ENCODE data around the gene RAB4A. TPM values are rescaled to one million over a fixed set of nuclear protein-coding genes. Genes with fewer than 3 reads are reported as not detected.

RAB4A gene
- total RNA-seq, 2 donors from 2014 or later = 12.5 to 69.0 TPM

- no peaks in the 10 kb centered on the region for H3K27me3 ChIP-seq
- DNase-seq (peak in 1 of 4 donors; percentile 15), ATAC-seq (no peak)
- 60 to 76% methylated on average over 3 of the region's 3 CpGs for WGBS, 2 donors
- no peak overlapping the region for H3K27ac ChIP-seq
- TF ChIP-seq POLR2A (IDR thresholded peaks at IDR 0.05) (no peak), CTCF (IDR thresholded peaks at IDR 0.05) (no peak)
- H3K9me3 ChIP-seq = no peaks in the 10 kb centered on the region
- H3K4me3 ChIP-seq = no peak overlapping the region
- intact Hi-C loops (cut with DNase I) = no loop called here
- H3K4me1 ChIP-seq = peaks cover 9% of the 10 kb centered on the region
- no peaks in the 10 kb centered on the region for H3K36me3 ChIP-seq (replicated peaks in 1 of 2; ENCODE audit: insufficient read depth in 1 of 2, low read depth in 2 of 2)
These were observed 76.6 kb downstream of the RAB4A start for GRCh38 chr1:229347528-229347927.

GRCh38 chr1:229349463-229350385 lies 78.8 kb downstream of the RAB4A start:
- H3K27me3 ChIP-seq = no peaks in the 10 kb centered on the region
- no peak for TF ChIP-seq POLR2A (IDR thresholded peaks at IDR 0.05)
- no peak for TF ChIP-seq CTCF (IDR thresholded peaks at IDR 0.05)
- intact Hi-C loops (cut with DNase I) = no loop called here
- H3K27ac ChIP-seq = no peak overlapping the region
- H3K9me3 ChIP-seq = no peaks in the 10 kb centered on the region
- no peaks in the 10 kb centered on the region for H3K36me3 ChIP-seq (replicated peaks in 1 of 2; ENCODE audit: insufficient read depth in 1 of 2, low read depth in 2 of 2)
- no peaks in the 10 kb centered on the region for H3K4me1 ChIP-seq
- WGBS, 2 donors = 60 to 70% methylated on average over 8 of the region's 8 CpGs
- ATAC-seq (no peak), DNase-seq (no peak)
- no peak overlapping the region for H3K4me3 ChIP-seq

GRCh38 chr1:229352975-229353374 lies 82.1 kb downstream of the RAB4A start:
- no peak for TF ChIP-seq CTCF (IDR thresholded peaks at IDR 0.05)
- TF ChIP-seq POLR2A (IDR thresholded peaks at IDR 0.05) = no peak
- Histone ChIP-seq H3K27ac (no peak overlapping the region), H3K27me3 (no peaks in the 10 kb centered on the region), H3K9me3 (no peaks in the 10 kb centered on the region), H3K4me1 (no peaks in the 10 kb centered on the region), H3K4me3 (no peak overlapping the region), H3K36me3 (replicated peaks in 1 of 2; ENCODE audit: insufficient read depth in 1 of 2, low read depth in 2 of 2) (no peaks in the 10 kb centered on the region)
- ATAC-seq (no peak), DNase-seq (no peak)
- intact Hi-C loops (cut with DNase I) = no loop called here
- 68 to 75% methylated on average over 2 of the region's 2 CpGs for WGBS, 2 donors

GRCh38 chr1:229354226-229354625 lies 83.3 kb downstream of the RAB4A start:
- no peak overlapping the region for H3K27ac ChIP-seq
- no peak for TF ChIP-seq CTCF (IDR thresholded peaks at IDR 0.05)
- no peak for TF ChIP-seq POLR2A (IDR thresholded peaks at IDR 0.05)
- no peaks in the 10 kb centered on the region for H3K27me3 ChIP-seq
- intact Hi-C loops (cut with DNase I) = no loop called here
- ATAC-seq (no peak), DNase-seq (no peak)
- H3K4me1 ChIP-seq = no peaks in the 10 kb centered on the region
- H3K36me3 ChIP-seq (replicated peaks in 1 of 2; ENCODE audit: insufficient read depth in 1 of 2, low read depth in 2 of 2) = no peaks in the 10 kb centered on the region
- H3K9me3 ChIP-seq = no peaks in the 10 kb centered on the region
- no peak overlapping the region for H3K4me3 ChIP-seq

Other genes starting within 250 kb of the RAB4A start
- 1 to 10 TPM; 1.6 to 2.0 TPM for gene CCSAP, start 71.9 kb downstream of the RAB4A start, total RNA-seq
- 1 to 10 TPM in 1 of 2 donors, not detected in 1; 7.6 TPM for gene ACTA1, start 163.0 kb downstream of the RAB4A start, total RNA-seq
- 10 to 100 TPM; 13.5 to 16.3 TPM for gene NUP133, start 237.2 kb downstream of the RAB4A start, total RNA-seq

Measured in body of pancreas (tissue), 4 donors.